NAMALWA (cell line): Measurements from ENCODE around the gene SNED1.

ENCODE experiments used
- DNase-seq: peaks from one replicate; pipeline ENCODE4 v3.0.0-alpha.2; 2015; ENCODE audit warnings: low spot score

Gene SNED1

DNA sequence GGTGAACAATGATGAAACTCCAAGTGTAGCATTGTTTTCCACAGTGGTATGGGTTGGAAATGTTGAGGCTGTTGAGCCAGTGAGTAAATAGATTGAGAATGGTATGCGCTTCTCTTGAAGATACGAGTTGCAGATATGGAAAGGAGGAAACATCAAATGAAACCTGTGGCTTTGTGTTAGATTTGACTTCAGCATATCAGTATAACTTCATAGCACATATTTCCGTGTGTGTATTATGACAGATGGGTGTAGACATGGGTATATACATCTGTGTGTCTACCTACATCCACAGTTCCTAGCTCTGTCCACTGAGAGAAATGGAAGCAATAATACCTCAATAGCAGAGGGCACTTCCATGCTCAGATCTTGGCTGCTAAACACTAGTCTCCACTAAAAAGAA lies 8.0 kb downstream of the SNED1 start:
- DNase-seq: no peak

DNA sequence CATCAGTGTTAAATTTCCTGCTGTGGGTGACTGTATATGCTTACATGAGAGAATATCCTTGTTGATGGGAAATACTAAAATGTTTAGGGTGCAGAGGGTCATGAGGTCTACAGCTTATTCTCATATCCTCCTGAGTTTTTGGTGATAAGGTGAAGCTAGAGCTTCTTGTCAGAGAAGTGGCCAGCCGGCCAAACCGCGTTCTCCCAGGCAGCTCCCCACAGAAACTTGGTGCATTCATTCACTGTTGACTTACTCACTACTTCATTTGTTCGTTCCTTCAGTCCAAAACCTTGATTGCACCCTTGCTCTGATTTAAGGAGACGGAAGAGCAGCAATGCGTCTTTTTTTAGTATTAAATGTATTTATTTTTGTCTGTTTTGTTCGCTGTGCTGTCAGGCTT lies 8.7 kb downstream of the SNED1 start:
- DNase-seq: no peak

DNA sequence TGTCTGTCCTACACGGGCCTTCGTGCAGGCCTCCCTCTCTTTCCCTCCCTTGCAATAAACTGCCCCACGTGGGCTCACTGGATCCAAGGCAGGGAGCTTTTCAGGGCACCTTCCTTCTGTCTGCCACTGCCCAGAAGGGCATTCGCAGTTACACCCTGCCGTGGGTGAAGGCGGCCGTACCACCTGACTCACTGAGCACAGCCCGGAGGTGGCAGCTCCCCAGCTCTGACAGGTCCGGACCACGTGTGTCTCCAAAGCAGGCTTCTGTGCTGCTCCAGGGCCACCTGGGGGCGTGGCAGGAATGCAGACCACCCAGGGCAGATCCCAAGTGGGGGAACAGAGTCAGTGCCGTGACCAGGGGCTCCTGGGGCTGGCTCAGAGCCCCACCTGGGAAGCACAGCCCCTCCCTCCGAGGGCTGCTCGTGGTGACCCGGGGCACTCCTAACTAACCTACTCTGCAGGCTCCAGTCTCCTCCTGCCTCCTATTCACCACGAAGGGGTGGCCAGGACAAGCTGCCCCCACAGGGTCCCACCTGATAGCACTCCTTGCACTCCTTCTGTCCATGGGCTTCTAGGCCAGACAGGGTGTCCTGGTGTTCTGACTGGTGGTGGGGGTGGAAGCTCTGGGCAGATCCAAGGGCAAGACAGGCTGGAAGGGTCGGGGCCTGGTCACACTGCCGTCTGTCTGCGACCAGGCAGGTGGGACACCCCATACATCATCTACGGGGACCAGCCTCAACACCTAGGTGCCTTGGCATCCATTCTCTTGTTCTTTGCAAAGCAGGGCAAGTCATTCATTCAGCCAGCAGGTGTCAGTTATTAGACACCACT lies 9.7 kb downstream of the SNED1 start:
- no peak for DNase-seq

- no peak for DNase-seq
Observed at GRCh38 chr2:241008711-241009121, 10.3 kb downstream of the SNED1 start.

GRCh38 chr2:241009191-241009590 lies 10.8 kb downstream of the SNED1 start:
- DNase-seq: no peak

DNA sequence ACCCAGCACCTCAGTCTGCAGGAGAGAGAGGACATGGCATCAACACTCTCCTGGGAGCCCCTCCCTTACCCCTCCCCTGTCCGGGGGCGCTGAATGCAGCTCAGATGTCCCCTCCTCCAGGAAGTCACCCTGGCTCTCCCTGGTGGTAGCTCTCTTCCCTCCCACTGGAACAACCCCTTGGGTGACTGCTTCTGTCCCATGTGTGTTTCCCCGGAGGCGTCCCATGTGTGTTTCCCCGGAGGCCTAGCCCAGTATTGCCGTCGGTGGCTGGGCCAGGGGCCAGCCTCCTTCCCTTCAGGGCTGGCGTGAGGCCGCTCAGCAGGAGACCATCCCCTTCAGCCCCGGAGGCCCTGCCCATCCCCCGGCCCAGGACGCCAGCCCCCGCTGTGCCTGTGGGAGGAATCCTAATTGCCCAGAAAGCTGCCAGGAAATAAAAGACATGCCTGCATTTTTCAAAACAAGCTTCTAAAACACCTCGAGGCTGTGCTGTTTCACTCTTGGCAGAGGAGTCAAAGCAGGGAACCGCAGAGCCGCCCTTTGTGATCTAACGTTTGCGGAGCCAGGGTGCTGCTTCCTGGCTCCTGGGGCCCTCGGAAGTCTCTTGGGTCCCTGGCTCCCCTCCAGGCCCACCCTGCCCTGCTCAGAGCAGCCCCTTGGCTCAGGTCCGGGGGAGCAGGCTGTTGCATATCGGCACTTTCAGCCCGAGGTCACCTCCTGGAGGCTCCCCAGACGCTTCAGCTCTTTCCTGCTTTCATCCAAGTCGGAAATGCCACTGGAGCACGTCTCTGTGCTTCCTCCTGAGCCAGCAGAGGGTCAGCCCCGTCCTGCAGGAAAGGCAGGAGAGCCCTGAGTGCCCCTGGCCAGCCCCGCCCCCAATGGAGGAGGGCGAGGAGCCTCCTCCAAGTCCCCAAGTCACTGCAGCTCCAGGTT lies 11.4 kb downstream of the SNED1 start:
- no peak for DNase-seq

GRCh38 chr2:241010531-241011295 lies 12.3 kb downstream of the SNED1 start:
- no peak for DNase-seq

DNA sequence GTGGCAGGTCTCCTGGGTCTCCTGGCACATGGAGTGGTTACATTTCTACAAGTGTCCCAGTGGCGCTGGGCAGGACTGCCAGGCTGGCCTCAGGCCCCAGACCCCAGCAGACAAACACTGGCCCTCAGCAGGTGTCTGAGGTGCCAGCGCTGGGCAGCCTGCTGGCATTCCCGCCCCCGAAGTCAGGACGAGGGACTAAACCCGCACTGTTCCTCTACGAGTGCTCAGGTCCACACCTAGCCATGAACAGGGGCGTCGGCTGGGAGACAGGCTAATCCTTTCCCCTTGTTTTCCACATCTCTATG lies 12.8 kb downstream of the SNED1 start:
- DNase-seq: no peak

- no peak for DNase-seq
Observed at GRCh38 chr2:241011751-241012510, 13.5 kb downstream of the SNED1 start.

DNA sequence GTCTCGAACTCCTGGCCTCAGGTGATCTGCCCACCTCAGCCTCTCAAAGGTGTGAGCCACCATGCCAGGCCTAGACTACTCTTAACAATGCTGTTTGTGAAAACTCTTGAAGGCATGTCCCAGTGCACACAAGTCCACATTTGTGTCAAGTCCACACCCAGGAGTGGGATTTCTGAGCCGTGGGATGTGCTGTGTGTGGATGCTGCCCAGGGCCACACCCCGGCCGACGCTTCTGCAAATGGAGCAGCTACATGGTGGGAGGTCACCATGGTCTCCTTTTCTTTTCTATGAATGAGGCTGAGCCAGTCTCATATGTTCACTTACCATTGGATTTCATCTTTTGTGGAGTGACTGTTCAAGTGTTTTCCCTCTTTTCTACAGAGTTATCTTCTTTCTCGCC lies 15.8 kb downstream of the SNED1 start:
- DNase-seq: no peak

GRCh38 chr2:241014764-241015163 lies 16.3 kb downstream of the SNED1 start:
- no peak for DNase-seq

- no peak for DNase-seq
Observed at GRCh38 chr2:241015439-241015838, 17.0 kb downstream of the SNED1 start.

- DNase-seq: no peak
Observed at GRCh38 chr2:241017228-241017940, 19.0 kb downstream of the SNED1 start.

- DNase-seq: no peak
Observed at GRCh38 chr2:241018051-241018891, 19.9 kb downstream of the SNED1 start.

GRCh38 chr2:241019441-241020139 lies 21.2 kb downstream of the SNED1 start:
- no peak for DNase-seq

GRCh38 chr2:241020201-241020600 lies 21.8 kb downstream of the SNED1 start:
- DNase-seq: no peak

- DNase-seq: no peak
Observed at GRCh38 chr2:241020629-241021190, 22.3 kb downstream of the SNED1 start.

- no peak for DNase-seq
Observed at GRCh38 chr2:241025639-241026038, 27.2 kb downstream of the SNED1 start.
